ENCODE data around the gene PIGZ. TPM values are rescaled to one million over a fixed set of nuclear protein-coding genes. Genes with fewer than 3 reads are reported as not detected.

Gene PIGZ
- total RNA-seq, 1 experiment from 2014 or later = 5.1 TPM

DNA sequence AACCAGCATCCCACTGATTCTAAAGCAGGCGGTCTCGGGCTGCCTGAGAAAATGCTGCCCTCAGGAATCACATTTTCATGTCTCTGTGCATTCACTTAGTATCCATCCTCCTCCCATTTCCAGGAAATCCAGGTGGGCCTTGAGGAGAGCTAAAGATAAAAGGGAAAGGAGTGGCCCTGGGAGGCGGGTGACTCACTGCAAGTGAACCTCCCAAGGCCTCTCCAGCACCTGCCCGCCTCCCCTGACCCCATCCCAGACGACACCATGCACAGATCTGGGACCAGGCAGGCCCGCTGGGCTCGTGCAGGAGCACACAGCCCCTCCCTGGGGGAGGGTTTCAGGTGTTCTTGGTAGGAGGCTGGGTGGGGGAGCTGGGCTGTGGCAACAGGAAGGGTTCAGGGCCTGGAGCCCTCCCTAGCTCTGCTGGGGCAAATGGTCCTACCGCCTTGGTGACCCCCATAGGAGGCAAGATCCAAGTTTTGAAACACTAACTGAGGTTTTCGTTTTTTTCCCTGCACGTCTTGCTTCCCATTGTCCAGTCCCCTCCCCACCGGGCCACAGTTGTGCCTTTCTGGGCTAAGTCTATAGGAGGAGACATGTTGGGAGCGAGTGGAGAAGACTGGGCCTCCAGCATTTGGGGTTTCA lies 38.8 kb upstream of the PIGZ start:
- CTCF ChIA-PET = no interaction called here
- no peaks in the 10 kb centered on the region for H3K27me3 Mint-ChIP-seq (ENCODE audit: insufficient read depth, unreplicated experiment)

DNA sequence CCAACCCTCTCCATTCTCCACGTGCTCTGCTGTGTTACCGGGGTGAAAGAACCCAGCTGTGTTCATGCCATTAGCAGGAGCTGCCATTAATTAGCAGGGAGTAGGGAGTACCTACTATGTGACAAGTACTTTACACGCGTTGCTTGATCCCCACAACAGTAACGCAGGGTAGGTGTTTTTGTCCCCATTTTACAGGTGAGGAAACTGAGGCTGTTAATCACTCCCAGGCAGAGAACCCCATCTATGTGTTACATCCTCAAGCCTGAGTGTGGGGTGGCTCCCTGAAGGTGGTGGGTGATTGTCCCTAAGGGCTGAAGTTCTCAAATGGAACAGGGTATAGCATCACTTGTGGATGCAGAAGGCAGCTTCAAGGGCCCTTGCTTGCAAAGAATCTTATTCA lies 38.2 kb upstream of the PIGZ start:
- TF ChIP-seq, protein P1, sequence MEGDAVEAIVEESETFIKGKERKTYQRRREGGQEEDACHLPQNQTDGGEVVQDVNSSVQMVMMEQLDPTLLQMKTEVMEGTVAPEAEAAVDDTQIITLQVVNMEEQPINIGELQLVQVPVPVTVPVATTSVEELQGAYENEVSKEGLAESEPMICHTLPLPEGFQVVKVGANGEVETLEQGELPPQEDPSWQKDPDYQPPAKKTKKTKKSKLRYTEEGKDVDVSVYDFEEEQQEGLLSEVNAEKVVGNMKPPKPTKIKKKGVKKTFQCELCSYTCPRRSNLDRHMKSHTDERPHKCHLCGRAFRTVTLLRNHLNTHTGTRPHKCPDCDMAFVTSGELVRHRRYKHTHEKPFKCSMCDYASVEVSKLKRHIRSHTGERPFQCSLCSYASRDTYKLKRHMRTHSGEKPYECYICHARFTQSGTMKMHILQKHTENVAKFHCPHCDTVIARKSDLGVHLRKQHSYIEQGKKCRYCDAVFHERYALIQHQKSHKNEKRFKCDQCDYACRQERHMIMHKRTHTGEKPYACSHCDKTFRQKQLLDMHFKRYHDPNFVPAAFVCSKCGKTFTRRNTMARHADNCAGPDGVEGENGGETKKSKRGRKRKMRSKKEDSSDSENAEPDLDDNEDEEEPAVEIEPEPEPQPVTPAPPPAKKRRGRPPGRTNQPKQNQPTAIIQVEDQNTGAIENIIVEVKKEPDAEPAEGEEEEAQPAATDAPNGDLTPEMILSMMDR (IDR thresholded peaks at IDR 0.05; ENCODE audit: insufficient read depth in 1 of 2, low read depth in 1 of 2, low read length in 1 of 2, severe bottlenecking in 1 of 2, unreplicated experiment in 1 of 2) = no peak
- H3K27me3 ChIP-seq (replicated peaks; ENCODE audit: control insufficient read depth, insufficient read depth, low read length) = no peaks in the 10 kb centered on the region
- ChIA-PET CTCF (no interaction called here), POLR2A (no interaction called here)
- Mint-ChIP-seq H3K36me3 (ENCODE audit: insufficient read depth, unreplicated experiment) (peaks cover 7% of the 10 kb centered on the region), H3K27me3 (ENCODE audit: insufficient read depth, unreplicated experiment) (no peaks in the 10 kb centered on the region), H3K4me1 (ENCODE audit: low read depth, unreplicated experiment) (peaks cover 10% of the 10 kb centered on the region), H3K9me3 (ENCODE audit: unreplicated experiment) (no peaks in the 10 kb centered on the region), H3K4me3 (ENCODE audit: unreplicated experiment) (no peak overlapping the region), H3K27ac (ENCODE audit: unreplicated experiment) (no peak overlapping the region)
- intact Hi-C loops (cut with micrococcal nuclease; ENCODE audit: unreplicated experiment) = loop anchor here (10.0 kb wide), 1 partner anchor 178 kb away; no protein-coding TSS in a partner anchor
- no peaks in the 10 kb centered on the region for H3K9me3 ChIP-seq
- no peaks in the 10 kb centered on the region for H3K36me3 ChIP-seq (ENCODE audit: control insufficient read depth, insufficient read depth, low read length)
- H3K4me1 ChIP-seq = peaks cover 26% of the 10 kb centered on the region
- no peak for DNase-seq
- no TSS peak for BruUV-seq (replicated peaks)
- H3K4me3 ChIP-seq (ENCODE audit: low read depth, low read length) = no peak overlapping the region

More for the DNA sequence above, 38.8 kb upstream of the PIGZ start:
- no peaks in the 10 kb centered on the region for H3K36me3 ChIP-seq (ENCODE audit: control insufficient read depth, insufficient read depth, low read length)
- DNase-seq = peak; percentile 34 to 57
- no peak overlapping the region for H3K4me3 ChIP-seq (ENCODE audit: low read depth, low read length)
- BruUV-seq (replicated peaks) = no TSS peak
- Mint-ChIP-seq H3K9me3 (ENCODE audit: unreplicated experiment) (no peaks in the 10 kb centered on the region), H3K4me3 (ENCODE audit: unreplicated experiment) (no peak overlapping the region), H3K36me3 (ENCODE audit: insufficient read depth, unreplicated experiment) (peaks cover 6% of the 10 kb centered on the region), H3K4me1 (ENCODE audit: low read depth, unreplicated experiment) (peaks cover 10% of the 10 kb centered on the region), H3K27ac (ENCODE audit: unreplicated experiment) (peak overlapping the region; percentile 72)
- POLR2A ChIA-PET = no interaction called here
- H3K4me1 ChIP-seq = peaks cover 25% of the 10 kb centered on the region
- H3K9me3 ChIP-seq = no peaks in the 10 kb centered on the region
- TF ChIP-seq, protein P1 (IDR thresholded peaks at IDR 0.05; ENCODE audit: insufficient read depth in 1 of 2, low read depth in 1 of 2, low read length in 1 of 2, severe bottlenecking in 1 of 2, unreplicated experiment in 1 of 2) = no peak
- H3K27me3 ChIP-seq (replicated peaks; ENCODE audit: control insufficient read depth, insufficient read depth, low read length) = no peaks in the 10 kb centered on the region
- intact Hi-C loops (cut with micrococcal nuclease; ENCODE audit: unreplicated experiment) = loop anchor here (10.0 kb wide), 1 partner anchor 177 kb away; no protein-coding TSS in a partner anchor

DNA sequence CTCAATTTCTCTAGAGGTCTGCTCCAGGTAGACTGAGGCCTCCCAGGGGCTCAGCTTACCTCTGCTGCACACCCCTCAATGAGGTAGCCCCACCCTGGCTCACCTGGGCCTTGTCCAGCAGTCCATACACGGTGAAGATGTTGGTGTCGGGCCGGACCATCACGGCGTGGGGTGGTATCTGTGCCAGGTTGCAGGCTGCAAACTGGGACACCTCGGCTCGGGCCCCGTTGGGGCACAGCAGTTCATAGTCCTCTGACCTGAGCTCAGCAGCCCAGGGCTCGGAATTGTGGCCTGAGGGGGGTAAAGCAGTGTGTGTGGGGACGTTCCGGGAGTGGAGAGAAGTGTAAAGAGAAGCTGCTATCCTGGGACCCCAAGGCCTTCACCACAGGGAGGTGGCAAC lies 37.8 kb upstream of the PIGZ start:
- no peak for DNase-seq
- H3K27ac Mint-ChIP-seq (ENCODE audit: unreplicated experiment) = no peak overlapping the region
- no peak overlapping the region for H3K4me3 ChIP-seq (ENCODE audit: low read depth, low read length)
- TF ChIP-seq, protein P1 (IDR thresholded peaks at IDR 0.05; ENCODE audit: insufficient read depth in 1 of 2, low read depth in 1 of 2, low read length in 1 of 2, severe bottlenecking in 1 of 2, unreplicated experiment in 1 of 2) = no peak
- no peaks in the 10 kb centered on the region for H3K36me3 ChIP-seq (ENCODE audit: control insufficient read depth, insufficient read depth, low read length)
- intact Hi-C loops (cut with micrococcal nuclease; ENCODE audit: unreplicated experiment) = loop anchor here (10.0 kb wide), 1 partner anchor 178 kb away; no protein-coding TSS in a partner anchor
- H3K36me3 Mint-ChIP-seq (ENCODE audit: insufficient read depth, unreplicated experiment) = peaks cover 11% of the 10 kb centered on the region
- no peaks in the 10 kb centered on the region for H3K27me3 Mint-ChIP-seq (ENCODE audit: insufficient read depth, unreplicated experiment)
- peaks cover 26% of the 10 kb centered on the region for H3K4me1 ChIP-seq
- CTCF ChIA-PET = no interaction called here
- no peaks in the 10 kb centered on the region for H3K9me3 ChIP-seq
- BruUV-seq (replicated peaks) = no TSS peak
- no peak overlapping the region for H3K4me3 Mint-ChIP-seq (ENCODE audit: unreplicated experiment)
- peaks cover 10% of the 10 kb centered on the region for H3K4me1 Mint-ChIP-seq (ENCODE audit: low read depth, unreplicated experiment)
- POLR2A ChIA-PET = no interaction called here
- no peaks in the 10 kb centered on the region for H3K9me3 Mint-ChIP-seq (ENCODE audit: unreplicated experiment)
- no peaks in the 10 kb centered on the region for H3K27me3 ChIP-seq (replicated peaks; ENCODE audit: control insufficient read depth, insufficient read depth, low read length)
